ENCODE results near the gene GGTA1.

Gene GGTA1

DNA sequence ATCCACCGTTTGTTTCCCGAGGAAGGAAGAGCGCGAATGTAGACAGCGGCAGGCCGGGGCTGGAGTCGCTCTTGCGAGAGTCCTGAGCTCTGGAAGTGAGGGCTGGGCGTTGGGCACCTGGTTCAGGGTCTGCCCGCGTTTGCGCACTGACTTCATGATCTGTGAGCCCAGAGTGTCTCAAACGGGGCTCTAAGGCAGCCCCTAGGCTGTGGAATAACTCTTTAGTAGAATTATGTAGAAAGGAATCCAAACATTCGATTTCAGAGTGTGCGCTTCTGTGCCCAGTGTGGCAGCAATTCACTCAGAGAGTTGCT lies 478 bp upstream of the GGTA1 start:
- DNase-seq: no peak

DNA sequence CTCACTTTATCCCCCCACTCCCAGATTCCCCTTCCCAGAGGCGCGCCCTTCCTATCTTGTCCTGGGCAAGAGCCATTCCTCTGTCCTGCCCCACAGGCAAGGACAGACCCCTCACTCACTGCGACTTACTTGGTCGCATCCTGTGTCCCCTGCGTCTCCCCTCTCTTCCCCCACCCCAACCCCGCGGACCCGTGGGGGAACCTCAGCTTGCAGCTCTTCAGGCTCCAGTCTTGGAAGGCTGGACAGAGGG lies 542 bp downstream of the GGTA1 start:
- no peak for DNase-seq

DNA sequence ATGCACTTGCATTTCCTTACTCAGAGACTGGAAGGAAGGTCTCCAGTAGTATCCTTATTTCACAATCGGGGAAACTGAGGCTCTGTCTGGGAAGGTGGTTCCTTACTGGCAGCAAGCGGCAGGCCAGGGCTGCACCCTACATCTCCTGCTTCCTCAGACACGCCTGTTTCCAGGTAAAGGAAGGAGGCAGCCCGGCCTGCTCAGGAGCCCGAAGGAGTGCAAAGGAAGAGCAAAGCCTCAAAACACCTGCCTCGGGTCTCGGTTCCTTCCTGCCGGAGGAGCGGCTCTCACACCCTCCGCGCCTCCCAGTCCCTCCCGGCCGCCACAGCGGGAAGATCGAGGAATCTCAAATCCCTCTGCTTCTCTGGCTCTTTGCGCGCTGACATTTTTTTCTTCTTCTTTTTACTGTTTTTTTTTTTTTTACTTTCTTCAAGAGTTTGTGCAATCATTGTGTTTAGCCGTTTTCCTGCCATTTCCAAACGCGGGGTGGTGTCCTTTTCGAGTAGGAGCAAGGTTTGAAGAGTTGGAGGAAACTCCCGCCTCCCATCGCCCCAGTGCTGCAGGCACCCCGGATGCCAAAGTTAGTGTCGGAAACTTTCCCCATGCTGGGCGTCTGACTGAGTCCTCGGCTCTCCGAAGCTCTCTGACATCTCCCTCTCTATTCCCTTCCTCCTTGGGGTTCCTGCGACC lies 1.0 kb downstream of the GGTA1 start:
- DNase-seq: peak; percentile 65

DNA sequence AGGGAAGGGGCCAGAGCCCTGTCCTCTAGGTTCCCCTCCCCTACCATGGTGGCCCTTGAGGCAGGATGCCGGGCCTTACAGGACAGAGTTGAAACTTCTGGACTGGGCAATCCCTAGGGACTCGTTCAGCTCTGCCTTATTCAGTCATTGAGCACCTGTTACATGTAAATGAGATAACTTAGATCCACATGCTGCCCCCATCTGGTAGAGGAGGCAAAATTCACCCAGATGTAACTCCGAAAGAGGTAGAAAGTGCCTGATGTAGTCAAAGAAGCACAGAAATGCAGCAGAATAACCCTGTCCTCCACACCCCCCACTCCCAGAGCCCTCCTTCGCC lies 1.5 kb downstream of the GGTA1 start:
- DNase-seq: no peak

DNA sequence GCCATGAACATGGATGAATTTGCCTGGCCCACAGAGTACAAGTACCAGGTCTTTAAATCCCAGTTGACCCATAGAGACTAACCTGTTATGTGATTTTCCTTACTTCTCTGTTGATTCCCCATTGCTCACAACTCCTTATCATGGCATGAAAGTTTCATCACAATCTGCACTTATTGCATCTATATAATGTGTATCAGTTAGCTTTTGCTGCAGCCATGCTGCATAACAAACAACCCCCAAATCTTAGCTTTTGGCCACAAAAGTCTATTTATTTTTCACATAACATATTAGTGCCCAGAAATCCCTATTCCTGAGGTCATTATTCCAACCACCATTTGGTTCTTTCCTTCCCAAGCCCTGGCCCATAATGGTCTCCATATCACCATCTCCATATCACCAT lies 3.7 kb downstream of the GGTA1 start:
- DNase-seq: no peak

DNA sequence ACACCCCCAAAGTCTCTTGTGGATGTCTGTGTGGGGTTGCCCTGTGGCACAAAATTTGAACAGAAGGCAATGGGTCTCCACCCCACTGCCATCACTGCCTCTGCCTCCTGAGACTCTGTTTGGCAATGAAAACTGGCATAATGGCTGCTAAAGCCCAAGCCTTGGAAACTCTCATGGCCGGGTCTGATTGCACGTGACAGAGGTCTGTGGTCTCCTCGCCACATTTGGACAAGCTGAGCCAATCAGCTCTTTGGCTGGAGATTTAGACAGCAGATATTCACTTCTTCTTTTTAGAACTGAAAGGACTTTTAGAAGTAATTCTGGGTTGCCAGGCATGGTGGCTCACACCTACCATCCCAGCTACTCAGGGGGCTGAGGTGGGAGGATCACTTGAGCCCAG lies 5.5 kb downstream of the GGTA1 start:
- DNase-seq: no peak

DNA sequence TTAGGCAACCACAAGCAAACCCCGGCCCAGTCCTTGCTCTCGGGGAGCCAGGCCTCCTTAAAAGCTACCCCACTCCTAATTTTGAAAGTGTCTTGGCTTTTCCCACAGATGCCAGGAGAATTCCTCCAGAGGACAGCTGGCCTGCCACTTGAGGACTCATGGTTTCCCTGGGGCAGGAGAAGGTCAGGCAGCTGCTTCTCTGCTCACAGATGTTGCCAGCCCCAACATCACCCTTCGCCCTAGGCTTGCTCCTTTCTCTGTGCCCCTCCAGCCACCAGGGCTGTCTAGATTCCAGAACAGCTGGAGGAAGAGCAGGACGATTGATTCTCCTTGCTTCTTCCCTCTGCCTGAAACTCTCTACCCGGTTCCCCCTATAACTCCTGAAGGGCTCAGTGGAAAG lies 8.5 kb downstream of the GGTA1 start:
- no peak for DNase-seq

DNA sequence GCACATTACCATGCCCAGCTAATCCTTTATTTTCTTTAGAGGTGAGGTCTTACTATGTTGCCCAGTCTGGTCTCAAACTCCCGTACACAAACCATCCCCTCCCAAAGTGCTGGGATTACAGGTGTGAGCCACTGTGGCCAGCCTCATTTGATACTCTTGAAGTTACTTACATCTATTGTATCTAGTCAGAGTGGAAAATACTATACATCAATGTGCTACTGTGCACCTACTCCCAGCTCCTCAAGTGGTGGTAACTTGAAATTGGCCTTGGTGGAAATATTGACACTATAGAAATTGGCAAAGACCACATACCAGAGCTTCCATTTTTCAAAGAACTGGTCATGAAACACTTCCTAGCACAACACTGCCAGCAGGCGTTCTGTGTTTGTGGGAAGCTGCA lies 10.3 kb downstream of the GGTA1 start:
- DNase-seq: no peak

DNA sequence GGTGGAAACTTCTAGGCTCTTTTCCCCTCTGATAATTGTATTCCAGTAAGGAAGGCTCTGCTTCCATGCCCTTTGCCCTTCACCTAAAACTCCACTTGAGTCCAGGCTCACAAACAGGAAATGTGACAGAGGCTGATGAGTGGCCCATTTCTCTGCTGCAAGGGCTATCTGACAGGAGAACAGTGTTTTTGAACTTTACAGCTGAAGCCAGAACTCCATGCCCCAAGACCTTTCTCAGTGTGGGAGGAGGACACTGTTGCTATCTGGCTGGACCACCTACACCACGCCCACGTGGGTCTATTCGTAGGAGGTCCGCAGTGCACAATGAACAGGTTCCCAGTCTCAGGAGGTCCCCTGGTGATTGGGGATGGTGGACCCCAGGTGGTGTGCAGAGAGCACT lies 13.6 kb downstream of the GGTA1 start:
- no peak for DNase-seq

DNA sequence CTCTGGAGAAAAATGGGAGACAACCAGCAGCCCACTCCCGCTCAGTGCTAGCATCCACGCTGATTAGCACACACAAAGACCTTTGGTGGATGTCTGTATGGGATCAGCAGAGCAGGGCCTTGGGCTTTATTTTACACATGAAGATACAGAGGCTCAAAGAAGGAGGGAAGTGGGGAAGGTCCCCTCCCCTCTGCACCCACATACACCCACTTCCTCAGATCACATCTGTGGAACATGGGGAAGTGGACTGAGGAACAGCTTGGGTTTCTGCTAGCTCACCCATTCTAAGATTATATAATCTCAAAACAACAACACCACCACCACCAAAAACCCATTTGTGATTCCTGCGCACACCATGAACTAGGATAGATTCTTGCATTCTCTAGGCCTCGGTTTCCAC lies 14.0 kb downstream of the GGTA1 start:
- DNase-seq: no peak

DNA sequence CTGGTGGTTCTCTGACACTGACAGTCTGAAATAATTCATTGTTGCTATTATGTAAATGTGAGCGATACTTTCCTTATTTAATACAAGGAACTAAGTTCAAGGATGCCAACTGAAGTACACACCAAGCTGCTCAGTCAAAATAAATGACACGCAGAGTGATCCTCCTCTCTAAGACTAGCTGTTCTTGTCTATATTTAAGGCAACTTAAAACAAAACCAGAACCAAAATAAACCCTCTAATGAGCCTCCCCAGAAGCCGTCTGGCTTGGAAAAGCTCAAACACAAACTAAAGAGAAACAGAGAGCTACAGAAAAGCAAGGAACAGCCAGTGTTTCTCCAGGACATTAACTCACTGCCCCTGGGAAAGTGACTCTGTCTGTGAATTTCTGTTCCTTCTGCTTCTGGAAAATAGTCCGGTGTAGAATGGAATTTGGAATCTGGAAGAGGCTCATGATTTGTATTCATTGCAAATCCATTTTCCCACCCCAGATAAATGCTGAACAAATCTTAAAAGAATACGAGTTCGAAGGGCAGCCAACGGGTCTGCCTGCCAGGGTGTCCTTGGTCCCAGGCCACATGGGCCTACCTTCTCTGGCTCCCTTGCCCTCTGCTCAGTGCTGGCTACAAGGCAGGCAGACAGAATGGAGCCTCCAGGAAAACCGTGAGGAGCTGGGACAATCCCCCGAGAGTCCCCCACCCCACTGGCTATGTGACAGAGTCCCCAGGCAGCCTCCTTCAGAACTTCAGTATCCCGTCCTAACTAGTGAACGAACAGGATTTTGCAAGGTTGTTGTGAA lies 14.8 kb downstream of the GGTA1 start:
- no peak for DNase-seq

DNA sequence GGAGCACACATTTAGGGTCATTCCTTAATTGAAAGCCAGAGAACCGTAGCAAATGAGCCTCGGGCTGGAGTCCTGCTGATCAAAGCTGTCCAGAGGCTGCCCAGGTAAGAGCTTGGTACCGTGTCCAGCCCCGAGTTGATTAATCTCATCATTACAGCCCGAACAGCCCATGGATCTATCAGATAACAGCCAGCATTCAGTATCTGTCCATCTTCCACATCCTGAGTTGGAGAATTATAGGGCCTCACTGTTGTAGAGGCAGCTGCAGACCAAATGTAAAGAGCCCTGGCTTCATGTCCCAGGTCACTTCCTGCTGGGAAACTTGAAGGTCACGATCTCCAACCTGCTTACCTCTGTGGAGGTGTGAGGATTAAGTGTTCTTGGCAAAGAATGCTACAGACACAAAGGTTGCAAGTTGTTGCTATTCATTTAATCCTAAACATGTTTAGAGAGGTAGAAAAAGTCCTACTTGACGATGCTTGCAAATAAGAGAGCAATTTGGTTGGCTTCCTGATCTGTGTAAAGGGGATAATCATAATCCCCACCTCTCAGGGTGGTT lies 16.1 kb downstream of the GGTA1 start:
- no peak for DNase-seq

DNA sequence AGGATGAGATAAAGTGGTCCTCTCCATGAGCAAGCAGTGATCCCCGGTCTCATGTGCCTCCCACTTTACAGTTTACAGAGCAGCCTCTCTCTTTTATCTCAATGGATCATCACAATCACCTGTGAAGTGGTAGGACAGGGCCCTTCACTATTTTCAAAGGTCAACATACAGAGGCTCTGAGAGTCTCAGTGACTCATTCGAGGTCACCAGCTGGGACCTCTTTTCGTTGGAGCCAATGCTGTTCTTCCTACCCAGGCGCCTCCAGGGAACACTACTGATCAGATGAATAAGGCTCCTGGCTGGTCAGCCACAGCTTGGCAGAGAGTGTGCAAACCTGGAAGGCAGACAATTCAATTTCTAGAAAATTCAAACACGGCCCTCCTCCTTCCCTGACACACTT lies 16.6 kb downstream of the GGTA1 start:
- DNase-seq: no peak

DNA sequence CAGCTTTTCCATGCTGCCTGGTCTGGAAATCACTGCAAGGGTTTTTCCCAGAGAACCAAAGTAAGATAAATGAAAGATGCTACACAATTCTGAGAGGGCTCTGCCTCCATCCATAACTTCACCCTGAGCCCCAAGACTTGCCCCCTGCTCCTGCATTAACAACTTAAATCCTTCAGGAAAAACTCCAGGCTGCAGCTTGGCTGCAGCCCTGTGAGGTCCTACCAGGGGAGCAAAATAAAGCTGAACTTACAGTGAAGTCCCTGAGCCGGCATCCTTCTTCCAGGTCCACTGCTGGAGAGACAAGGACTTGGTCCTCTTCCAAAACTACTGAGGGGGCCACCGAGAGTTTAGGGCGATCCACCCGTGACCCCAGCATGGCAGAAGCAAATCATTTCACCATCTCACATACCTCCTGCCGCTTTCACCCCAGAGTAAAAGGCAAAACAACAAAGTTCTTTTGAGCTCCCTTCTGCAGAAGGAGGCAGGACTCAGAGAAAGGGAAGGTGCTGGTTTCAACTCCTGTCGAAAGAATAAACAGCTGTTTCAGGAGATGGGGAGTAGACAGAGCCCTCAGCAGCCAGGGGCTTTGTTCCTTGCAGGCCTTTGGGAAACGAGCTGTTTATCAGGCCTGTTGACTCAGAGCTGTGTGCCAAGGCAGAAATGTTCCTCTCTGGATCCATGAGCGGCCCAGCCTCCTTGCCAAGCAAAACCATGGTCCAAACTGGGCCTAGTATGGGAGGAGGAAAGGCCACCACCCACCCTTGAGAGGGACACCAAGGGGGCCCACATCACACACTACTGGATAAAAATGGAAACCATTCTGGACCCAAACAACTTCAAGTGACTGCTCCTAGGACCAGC lies 20.6 kb downstream of the GGTA1 start:
- peak; percentile 64 for DNase-seq

DNA sequence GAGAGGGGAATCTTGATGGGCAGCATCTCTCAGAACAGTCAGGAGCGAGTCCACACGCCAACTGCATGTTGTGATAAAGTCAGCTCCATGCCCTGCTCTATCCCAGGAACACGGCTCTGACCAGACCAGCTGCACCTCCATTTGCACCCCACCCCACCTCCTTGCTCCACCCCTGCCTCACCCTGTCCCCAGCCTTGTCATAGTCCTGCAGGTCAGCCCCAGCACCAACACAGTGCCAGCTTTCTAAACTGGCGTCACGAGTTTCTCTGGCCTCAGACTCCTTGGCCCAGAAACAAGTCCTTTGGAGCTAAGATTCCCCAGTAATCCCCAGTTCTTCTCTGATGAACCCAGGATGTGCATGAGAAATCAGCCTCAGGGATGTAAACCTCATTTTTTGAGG lies 23.5 kb downstream of the GGTA1 start:
- DNase-seq: no peak

DNA sequence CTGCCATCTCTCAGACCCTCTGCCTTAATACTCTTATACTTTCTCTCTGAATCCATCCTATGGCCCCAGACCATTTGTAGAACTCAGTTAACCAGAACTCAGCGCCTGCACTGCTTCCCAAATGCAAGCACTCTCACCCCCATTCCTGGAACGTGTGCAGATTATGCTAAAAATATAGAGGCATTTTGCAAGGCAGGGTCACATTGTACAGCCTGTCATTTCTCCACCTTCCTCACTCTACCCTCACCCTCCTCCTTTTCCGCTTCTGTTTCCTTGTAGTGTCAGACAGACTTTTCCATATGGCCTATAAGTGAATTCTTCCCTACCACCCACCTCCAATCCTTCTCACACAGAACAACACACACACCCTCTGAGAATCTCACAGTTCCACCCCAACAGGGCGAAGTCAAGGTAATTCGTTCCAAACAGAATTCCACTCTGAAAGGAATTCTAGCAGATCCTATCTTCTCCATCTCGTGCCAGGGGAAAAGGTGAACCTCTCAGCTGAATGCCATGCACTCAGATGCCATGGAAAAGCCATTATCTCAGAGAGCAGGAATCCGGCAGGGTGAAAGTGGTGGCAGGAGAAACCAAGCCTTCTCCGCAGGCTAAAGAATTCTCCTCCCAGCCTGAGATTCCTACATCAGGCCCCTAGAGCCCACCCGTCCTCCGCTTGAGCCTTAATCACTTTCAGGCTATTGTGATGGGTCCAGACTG lies 25.3 kb downstream of the GGTA1 start:
- no peak for DNase-seq

DNA sequence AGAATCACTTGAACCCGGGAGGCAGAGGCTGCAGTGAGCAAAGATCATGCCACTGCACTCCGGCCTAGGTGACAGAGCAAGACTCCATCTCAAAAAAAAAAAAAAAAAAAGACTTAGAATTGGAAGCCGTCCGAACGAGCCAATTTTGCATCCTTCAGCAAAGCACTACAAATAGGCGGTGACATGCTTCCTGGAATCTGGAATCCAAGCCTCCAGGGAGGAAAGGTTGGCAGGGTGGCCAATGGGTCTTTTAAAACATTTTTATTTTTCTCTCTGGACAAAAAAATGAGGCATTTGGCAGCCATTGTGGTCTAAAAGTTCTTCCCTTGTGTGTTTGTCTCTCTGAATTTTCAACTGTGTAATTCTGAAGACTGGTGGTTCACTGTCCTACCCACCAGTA lies 26.4 kb downstream of the GGTA1 start:
- no peak for DNase-seq

DNA sequence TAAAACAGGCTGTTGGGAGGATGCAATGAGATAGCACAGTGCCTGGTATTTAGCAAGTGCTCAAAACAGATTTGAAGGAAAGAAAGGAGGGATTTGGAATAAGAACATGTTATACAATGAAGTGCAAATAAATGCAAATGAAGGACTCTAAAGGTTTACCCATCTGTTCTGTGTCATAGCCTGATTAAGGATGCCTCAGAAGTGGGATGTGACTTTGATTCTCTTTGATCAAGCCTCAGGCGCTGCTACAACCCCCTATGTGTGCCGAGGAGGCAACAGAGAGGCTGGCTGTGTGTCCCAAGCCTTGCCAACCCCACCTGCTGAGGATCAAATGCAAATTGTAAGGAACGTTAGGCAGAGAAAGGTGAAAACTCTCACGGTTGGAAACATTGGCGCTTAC lies 27.2 kb downstream of the GGTA1 start:
- DNase-seq: no peak

DNA sequence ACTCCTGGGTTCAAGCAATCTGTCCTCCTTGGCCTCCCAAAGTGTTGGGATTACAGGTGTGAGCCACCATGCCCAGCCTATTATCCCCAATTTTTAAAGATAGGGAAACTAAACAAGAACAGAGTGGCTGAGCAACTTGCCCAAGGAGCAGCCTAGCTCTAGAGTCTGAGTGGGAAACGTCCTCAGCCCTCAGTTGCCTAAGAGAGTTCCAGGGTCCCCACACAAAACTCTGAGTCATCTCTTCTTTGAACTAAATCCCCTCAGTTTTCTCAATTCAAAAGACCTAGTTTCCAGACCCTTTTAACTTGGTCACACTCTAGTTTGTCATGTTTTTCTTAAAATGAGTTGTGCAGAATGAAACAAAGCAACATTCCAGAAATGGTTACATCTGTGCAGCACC lies 33.5 kb downstream of the GGTA1 start:
- DNase-seq: no peak

DNA sequence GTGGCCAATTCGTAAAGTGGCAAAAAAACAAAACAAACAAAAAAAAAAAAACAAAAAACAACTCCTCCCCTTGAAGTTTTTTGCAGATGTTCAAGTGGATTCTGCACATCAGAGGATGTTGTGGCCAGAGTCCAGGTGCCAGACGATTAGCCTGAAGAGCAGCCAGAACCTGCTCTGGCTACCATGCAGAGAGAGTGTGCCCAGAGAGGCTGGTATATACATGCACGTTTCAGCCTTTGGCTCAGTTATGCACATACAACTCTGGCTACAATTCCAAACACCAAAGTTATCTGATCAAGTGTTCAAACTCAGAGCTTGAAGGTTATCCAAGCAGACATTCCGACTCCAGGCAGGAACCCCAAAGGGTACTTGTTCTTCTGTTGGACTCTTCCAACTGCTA lies 34.7 kb downstream of the GGTA1 start:
- DNase-seq: no peak

DNA sequence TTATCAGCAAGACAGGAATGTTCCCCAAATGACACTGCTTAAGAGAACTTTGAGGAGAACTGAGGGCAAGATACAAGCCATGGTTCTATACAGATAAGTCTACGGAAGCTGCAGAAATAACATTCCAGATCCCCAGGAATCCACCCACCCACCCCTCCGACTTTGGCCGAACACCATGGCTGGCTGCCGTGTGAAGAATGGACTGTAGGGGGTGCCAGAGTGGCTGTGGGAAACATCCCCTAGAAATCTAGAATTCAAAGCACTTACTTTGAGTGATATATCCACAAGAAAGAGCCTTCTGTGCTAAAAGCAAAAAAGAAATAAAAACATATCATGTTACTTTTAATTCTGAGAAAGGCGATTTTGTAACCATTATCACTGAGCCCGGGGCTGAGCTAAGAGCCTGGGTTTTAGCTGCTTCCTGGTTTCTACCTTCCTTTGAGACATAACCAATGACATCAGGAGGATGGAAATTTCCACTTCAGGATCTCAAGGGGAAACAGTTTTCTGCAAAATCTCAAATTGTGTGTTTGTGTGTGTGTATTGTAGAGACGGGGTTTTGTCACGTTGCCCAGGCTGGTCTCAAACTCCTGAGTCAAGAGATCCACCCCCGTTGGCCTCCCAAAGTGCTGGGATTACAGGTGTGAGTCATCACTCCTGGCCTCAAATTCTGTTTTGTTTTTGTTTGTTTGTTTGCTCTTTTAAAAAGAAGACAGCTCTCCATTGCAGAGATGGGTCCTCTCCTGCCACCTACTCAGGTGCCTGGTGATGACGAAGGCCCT lies 36.4 kb downstream of the GGTA1 start:
- DNase-seq: no peak

DNA sequence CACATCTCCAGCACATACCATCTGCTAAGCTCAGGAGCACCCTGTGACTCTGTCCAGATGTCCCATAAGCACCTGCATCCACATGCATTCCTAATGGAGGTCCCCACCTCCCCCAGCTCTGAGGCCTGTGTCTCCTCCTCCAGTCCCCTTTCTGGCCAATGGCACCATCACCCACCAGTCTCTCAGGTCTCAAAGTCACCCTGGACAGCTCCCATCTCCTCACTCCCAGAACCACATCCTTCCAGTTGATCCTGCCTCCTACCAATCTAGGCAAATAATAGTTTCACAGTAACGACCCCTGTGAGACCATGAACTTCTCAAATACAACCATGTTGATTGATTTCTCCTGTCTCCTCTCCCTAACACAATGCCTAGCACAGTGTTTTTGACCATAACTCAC lies 40.1 kb downstream of the GGTA1 start:
- no peak for DNase-seq

All from right kidney (tissue), 1 donor.